ENCODE measurements around the gene CTSF.

CTSF gene

GRCh38 chr11:66568124-66568916, at the start of gene CTSF:
Gene CTSF (minus strand): TSS chr11:66568606. CDS start chr11:66568486, 120 bp downstream.
- H3K4me3 ChIP-seq (ENCODE audit: insufficient read depth, low read length, poor library complexity, severe bottlenecking) = no peak within 1 kb of the TSS
- H3K9me3 ChIP-seq (ENCODE audit: insufficient read depth, low read length) = no peaks in the 10 kb centered on the region
- no peak within 1 kb of the TSS for H3K4me2 ChIP-seq (ENCODE audit: low read depth, low read length, poor library complexity, severe bottlenecking)
- H2AFZ ChIP-seq (ENCODE audit: low read depth, low read length, severe bottlenecking) = no peak within 1 kb of the TSS
- no peaks in the 10 kb centered on the region for H3K27me3 ChIP-seq (ENCODE audit: low read length)
- no peaks in the 10 kb centered on the region for H3K36me3 ChIP-seq (ENCODE audit: low read length)
- TF ChIP-seq CTCF (IDR thresholded peaks at IDR 0.05; ENCODE audit: insufficient read depth, low read length, poor library complexity, severe bottlenecking) (no peak), EZH2phosphoT487 (conservative IDR thresholded peaks at IDR 0.05; ENCODE audit: low read length) (no peak)
- H4K20me1 ChIP-seq (ENCODE audit: low read depth, low read length) = no peaks in the 10 kb centered on the region
- H3K79me2 ChIP-seq (ENCODE audit: insufficient read depth, low read length) = no peaks in the 10 kb centered on the region
- H3K9me2 ChIP-seq (replicated peaks; ENCODE audit: insufficient read depth, low read length) = no peaks in the 10 kb centered on the region
- no peak within 1 kb of the TSS for H3K9ac ChIP-seq (ENCODE audit: low read length)
- H3K27ac ChIP-seq (ENCODE audit: low read depth, low read length) = no peak within 1 kb of the TSS
- no peaks in the 10 kb centered on the region for H3F3A ChIP-seq (ENCODE audit: insufficient read depth)

DNA sequence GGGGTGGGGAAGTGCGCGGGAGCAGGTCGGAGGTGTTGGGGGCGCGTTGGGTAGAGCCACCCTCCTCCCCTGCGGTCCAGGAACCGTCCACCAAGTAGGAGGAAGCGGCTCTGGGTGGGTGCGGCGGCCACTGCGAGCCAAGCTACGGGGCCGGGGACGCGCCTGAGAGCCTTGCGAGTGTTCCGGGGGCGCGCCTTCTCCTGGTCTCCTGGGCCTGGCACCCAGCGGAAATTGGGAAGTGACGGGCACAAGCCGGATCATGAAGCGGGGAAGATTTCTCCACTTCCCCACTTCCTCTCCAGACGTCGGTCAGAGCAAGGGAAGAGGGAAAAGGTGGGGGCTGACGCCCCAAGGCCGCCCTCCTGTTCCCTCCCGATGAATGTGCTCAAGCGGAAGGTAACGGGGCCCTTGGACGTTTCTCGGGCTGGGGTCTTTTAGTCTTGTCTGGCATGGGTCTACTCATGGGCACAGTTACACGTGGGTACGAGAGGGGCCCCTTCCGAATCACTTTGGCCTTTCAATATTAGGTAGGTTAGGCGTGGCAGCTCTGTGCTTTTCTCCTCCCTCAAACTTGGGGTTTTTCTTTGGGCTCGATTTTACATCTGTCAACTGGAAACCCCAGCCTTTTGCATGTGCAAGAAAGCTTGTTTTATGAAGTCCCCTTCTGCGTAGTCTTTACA, 48.9 kb upstream of the CTSF start:
- peaks cover 15% of the 10 kb centered on the region for H3K36me3 ChIP-seq (ENCODE audit: low read length)
- peaks cover 59% of the 10 kb centered on the region for H3K79me2 ChIP-seq (ENCODE audit: insufficient read depth, low read length)
- peak overlapping the region; percentile 81 for H3K4me2 ChIP-seq (ENCODE audit: low read depth, low read length, poor library complexity, severe bottlenecking)
- peak overlapping the region; percentile 90 for H3K4me3 ChIP-seq (ENCODE audit: insufficient read depth, low read length, poor library complexity, severe bottlenecking)
- H4K20me1 ChIP-seq (ENCODE audit: low read depth, low read length) = peaks cover 40% of the 10 kb centered on the region
- TF ChIP-seq EZH2phosphoT487 (conservative IDR thresholded peaks at IDR 0.05; ENCODE audit: low read length) (no peak), CTCF (IDR thresholded peaks at IDR 0.05; ENCODE audit: insufficient read depth, low read length, poor library complexity, severe bottlenecking) (no peak)
- no peaks in the 10 kb centered on the region for H3K27me3 ChIP-seq (ENCODE audit: low read length)
- H3F3A ChIP-seq (ENCODE audit: insufficient read depth) = peaks cover 4% of the 10 kb centered on the region; the same call in 1 of the 2 replicates
- peak overlapping the region; percentile 69 for H3K27ac ChIP-seq (ENCODE audit: low read depth, low read length)
- no peak overlapping the region for H2AFZ ChIP-seq (ENCODE audit: low read depth, low read length, severe bottlenecking)
- H3K9ac ChIP-seq (ENCODE audit: low read length) = peak overlapping the region; percentile 100
- H3K9me3 ChIP-seq (ENCODE audit: insufficient read depth, low read length) = no peaks in the 10 kb centered on the region
- no peaks in the 10 kb centered on the region for H3K9me2 ChIP-seq (replicated peaks; ENCODE audit: insufficient read depth, low read length)

DNA sequence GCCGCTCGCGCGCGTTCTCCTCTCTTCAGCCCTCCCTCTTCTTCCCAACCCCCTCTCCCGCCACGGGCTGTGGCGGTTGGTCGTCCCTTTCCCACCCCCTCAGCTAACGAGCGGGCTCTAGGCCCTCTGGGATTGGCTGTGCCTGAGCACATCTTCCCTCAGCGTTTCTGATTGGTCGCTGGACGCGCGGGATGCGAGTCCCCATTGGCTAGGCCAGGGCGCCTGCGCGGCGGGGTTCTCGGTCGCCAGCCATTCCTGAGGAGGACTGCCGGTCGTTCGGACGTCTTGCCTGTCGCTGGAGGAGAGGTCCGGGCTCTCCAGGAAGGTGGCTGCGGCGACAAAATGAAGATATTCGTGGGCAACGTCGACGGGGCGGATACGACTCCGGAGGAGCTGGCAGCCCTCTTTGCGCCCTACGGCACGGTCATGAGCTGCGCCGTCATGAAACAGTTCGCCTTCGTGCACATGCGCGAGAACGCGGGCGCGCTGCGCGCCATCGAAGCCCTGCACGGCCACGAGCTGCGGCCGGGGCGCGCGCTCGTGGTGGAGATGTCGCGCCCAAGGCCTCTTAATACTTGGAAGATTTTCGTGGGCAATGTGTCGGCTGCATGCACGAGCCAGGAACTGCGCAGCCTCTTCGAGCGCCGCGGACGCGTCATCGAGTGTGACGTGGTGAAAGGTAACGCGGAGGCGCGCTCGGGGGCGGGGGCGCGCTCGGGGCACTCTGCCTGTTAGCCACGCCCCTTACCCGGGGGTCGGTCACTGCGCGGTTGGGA, 48.2 kb upstream of the CTSF start, which contains the start of gene RBM14:
Gene RBM14 (plus strand): TSS at position 252 of the 776 bp plus-strand sequence. CDS start 91 bp downstream, at position 343.
- Histone ChIP-seq H3K4me3 (ENCODE audit: insufficient read depth, low read length, poor library complexity, severe bottlenecking) (peak within 1 kb of the TSS; percentile 90), H3K9me2 (replicated peaks; ENCODE audit: insufficient read depth, low read length) (no peaks in the 10 kb centered on the region), H3K79me2 (ENCODE audit: insufficient read depth, low read length) (peaks cover 51% of the 10 kb centered on the region), H3K36me3 (ENCODE audit: low read length) (peaks cover 11% of the 10 kb centered on the region), H4K20me1 (ENCODE audit: low read depth, low read length) (peaks cover 36% of the 10 kb centered on the region), H3F3A (ENCODE audit: insufficient read depth) (peaks cover 4% of the 10 kb centered on the region; the same call in 1 of the 2 replicates), H3K27ac (ENCODE audit: low read depth, low read length) (peak within 1 kb of the TSS; percentile 78), H3K9ac (ENCODE audit: low read length) (peak within 1 kb of the TSS; percentile 100), H3K27me3 (ENCODE audit: low read length) (no peaks in the 10 kb centered on the region), H3K4me2 (ENCODE audit: low read depth, low read length, poor library complexity, severe bottlenecking) (peak within 1 kb of the TSS; percentile 94), H3K9me3 (ENCODE audit: insufficient read depth, low read length) (no peaks in the 10 kb centered on the region), H2AFZ (ENCODE audit: low read depth, low read length, severe bottlenecking) (peak within 1 kb of the TSS; percentile 87)
- TF ChIP-seq CTCF (IDR thresholded peaks at IDR 0.05; ENCODE audit: insufficient read depth, low read length, poor library complexity, severe bottlenecking) (no peak), EZH2phosphoT487 (conservative IDR thresholded peaks at IDR 0.05; ENCODE audit: low read length) (no peak)
